T-helper 2 cell treated with Interferon-gamma antibody and Interleukin-4, amounts not matched to agents 100 ng/mL and 5 ng/mL, for 36 hours (primary cell): ENCODE data around the gene DLX6. TPM values are rescaled to one million over a fixed set of nuclear protein-coding genes. Genes with fewer than 3 reads are reported as not detected.

Experiments used
- intact Hi-C: fragments of 100-400 bp; cut with micrococcal nuclease; formaldehyde crosslinking; loops from one replicate; pipeline ENCODE4 v1.15.1; 2023
- total RNA-seq: library from RNA; stranded (reverse); gene quantifications from 2 replicates; pipeline ENCODE4 v1.2.3, GENCODE V29; 2022

Gene DLX6
- total RNA-seq = not detected in 2 replicates

DNA sequence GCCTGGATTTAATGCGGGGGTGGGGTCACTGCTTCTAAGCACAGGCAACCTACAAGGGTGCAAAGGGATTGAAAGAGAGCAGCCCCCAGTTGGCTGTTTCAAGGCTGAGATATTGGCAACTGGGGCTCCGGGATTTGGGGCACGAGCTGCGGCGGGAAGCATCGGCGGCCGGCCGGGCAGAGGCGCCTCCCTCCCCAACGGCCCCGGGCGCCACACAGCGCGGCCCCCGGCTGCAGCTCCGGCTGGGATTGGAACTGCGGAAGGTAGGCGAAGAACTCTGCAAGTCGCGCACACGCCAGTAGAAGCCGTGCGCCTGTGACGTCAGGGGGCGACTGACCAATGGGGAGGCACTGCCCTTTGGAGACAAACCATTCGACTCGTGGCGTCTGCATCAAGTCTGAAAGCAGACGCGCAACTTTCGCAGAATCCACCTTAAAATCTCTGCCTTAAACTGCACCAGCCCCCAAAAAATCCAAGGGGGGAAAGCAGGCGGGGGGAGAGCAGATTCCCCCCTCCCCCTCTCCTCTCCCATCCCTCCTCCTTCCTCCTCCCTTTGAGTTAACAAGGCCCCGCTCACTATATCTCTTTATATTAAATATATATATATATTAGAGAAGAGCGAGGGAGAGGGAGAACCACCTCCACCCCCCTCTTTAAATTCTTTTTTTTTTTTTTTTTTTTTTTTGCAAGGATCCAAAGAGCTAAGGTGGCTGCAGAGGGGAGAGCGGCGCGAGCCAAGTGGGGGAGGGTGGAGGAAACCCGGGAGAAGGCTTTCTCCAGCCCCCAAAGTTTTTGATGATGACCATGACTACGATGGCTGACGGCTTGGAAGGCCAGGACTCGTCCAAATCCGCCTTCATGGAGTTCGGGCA lies at the start of gene DLX6:
Gene DLX6, plus strand, starts transcription at position 371 of the 872 bp plus-strand sequence. Its CDS starts 425 bp downstream, at position 796.
- intact Hi-C loops = loop anchor here (1.0 kb wide), 1 partner anchor 18 kb away; no protein-coding TSS in a partner anchor

DNA sequence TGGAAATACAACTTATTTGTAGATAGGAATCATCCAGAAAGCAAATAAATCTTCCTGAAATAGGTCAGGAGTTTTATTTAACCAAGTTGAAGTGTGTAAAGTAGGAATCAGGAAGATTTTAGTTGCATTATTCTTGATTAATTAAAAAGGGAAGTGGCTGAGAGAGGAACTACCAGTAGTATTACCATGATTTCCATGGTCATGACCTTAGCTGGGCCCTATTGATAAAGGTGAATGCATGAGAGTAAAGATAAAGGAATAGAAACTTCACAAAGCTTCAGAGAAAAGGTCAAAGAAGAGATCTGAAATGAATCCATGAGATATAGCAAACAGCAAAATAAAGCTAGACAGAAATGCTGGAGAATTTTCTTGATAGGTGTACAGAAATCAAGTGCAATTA lies 46.2 kb upstream of the DLX6 start:
- intact Hi-C loops = no loop called here

DNA sequence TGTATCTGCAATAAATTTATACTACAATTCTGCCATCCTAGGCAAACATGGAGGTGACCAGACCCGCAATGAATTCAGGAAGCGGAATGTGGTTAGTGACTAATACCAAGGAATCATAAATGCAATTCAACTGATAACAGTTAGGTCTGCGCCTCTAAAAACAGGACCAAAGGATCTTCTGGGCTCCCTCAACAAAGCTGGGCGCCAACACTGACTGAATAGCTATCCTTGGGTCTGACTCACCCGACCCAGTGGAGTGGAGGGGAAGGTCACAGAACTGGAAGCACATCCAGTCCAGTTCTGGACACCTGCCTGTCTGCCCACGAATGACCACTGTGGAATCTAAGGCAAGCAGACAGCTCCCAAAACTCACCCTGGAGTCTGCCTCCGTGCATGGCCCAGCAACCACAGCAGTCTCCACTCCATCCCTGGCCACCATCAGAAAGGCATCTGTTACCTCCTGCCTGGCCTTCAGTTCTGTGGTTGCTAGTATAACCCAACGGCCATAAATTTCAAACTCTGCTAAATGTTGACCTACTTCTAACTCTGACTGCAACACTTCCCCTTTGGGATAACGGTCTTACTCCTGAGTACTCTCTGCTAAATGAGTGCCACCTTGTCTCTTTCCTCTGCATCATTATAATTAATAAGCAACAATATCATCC lies 43.0 kb upstream of the DLX6 start:
- intact Hi-C loops = no loop called here

DNA sequence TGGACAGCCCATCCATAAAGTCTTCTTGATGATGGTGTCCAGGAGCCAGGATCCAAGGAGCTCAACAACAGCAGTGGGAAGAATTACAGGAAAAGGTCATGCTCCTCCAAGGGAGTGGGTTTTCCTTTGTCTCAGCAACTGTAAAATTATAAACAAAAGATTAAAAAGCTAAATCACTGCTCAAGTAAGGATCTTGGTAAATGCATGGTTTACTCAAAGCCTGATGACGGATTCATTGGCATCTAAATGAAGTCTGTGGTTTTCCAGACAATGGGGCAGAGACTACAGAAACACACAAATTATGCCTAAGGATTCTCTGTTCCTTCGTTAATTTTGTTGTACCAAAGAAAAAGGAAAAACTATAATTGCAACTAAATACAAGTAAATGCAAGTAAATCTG lies 36.4 kb upstream of the DLX6 start:
- intact Hi-C loops = no loop called here

DNA sequence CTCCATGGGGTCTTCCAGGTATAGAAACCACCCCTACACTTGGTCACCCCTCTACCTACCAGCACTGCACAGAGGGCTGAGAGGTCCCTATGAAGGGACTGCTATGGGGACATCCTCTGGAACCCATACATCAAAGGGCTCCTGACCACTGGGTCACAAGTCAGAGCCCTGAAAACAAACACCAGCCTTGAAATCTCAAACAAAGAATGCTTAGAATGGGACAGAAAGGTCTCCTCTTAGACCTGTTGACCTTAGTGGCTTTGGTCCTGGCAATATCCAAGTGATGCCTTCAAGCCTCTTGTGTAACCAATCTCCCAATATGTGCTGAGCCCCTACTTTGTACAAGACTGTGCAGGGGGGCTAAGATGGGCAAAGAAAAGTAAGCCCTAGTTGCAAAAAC lies 34.6 kb upstream of the DLX6 start:
- intact Hi-C loops = no loop called here

DNA sequence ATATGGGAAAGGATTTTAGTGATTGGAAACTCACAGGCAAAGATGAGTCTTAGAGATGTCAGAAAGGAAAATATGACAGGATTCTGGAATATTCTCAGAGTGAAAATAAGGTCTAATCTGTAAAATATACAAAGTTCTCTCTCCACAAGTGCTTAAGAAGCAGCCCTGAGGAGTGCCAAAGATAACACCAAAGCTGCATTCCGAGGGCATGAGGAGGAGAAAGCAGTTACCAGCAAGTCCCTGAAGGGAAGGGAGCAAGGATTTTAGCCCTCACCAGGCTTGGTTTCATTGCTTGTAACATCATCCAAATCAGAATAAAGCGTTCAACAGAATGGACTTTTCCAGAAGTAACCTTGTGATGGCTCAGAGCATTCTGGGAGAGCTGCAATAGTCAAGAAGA lies 31.4 kb upstream of the DLX6 start:
- intact Hi-C loops = no loop called here

DNA sequence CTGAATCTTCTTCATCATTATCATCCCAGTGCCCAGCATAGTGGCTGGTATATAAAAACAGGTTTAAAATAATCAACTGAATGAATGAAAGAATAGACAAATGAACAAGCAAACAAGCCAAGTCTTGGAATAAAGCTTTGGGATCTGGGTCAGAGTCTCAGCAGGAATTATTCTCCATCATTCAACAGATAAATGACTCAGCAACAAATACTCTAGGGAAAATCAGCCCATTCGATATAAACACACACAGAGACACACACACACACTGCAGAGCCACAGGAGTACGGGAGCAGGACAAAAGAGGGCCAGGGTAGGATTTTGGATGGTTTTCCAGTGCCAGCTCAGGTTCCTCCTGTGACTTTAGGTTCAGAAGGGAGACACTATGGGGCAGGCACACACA lies 29.2 kb upstream of the DLX6 start:
- intact Hi-C loops = no loop called here

DNA sequence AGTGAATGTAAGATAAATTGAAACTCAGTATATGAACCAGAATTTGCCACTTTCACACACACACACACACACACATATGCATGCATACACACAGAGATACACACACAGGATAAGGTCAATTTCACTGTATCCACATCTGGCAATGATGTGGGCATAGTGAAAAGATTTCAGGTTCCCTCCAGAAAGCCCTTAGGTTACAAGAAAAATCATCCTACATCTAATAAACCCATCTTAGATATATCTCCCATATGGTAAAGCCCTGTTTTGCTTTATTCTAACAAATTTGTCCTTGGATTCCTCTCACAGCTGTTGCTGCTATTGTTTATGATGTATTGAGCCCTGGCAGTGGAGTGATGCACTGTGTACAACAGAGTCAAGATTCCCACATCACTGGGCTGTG lies 27.9 kb upstream of the DLX6 start:
- intact Hi-C loops = no loop called here

DNA sequence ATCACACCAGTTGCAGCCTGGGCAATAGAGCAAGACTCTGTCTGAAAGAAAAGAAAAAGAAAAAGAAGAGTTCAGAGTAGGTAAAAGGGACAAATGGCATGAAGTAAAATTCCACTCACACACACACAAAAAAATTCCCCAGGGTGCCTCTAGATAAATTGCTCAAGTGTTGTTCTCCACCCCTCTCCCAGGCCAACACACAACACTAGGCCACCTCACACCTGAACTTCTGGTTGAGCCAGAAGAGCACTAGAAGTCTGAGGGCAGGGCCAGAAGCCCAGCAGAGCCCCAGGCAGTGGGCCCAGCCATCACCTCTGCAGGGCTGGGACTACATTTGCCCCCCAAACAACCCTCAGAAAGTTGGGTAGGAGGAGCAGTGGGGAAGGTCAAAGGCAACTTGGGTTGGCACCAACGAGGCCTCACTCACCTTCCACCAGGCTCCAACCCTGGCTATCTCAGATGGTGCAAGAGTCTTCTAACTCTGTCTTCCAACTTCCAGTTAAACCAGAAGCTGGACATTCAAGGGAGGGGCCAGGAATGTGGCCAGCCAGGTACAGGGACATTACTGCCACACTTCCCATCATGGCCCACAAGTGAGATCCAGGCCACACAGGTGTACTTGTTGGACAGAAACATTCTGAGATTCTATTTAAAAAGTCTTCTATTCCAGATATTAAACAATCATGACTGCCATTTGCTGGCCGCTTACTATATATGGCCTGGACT lies 25.6 kb upstream of the DLX6 start:
- intact Hi-C loops = no loop called here

DNA sequence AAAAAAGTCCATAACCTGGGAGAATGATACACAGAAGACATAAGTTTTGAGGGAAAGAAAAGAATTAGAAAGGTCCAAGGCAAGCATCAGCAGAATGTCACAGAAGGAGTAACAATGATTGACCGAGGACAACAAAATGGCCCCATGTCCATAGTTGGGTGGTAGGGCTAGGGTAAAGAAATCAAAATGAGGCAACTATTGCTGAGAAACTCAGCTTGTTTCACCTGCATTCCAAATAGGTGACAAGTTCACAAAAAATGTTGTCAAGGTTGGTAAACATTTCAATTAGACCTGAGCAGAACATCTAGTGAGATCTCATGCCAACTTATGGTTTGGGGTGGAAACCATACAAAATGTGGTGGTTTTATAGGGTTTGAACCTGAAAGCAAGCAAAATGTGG lies 22.8 kb upstream of the DLX6 start:
- intact Hi-C loops = no loop called here

DNA sequence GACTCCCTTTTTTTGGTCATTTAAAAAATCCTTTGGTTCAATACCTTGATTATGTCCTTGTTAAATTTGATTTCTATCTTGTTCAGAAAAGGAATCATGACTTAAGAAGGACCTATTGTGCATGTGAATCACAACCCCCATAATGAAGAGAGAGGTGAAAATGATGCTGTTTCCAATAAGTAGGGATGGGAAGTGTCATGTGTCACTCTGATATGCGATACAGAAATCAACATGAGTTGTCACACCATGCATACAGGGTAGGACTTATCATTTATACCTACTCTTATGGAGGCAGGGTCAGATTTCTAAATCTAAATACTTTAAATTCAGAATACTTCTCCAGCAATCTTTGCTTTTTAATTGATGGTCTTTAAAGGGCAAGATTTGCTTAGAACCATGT lies 19.4 kb upstream of the DLX6 start:
- intact Hi-C loops = no loop called here

DNA sequence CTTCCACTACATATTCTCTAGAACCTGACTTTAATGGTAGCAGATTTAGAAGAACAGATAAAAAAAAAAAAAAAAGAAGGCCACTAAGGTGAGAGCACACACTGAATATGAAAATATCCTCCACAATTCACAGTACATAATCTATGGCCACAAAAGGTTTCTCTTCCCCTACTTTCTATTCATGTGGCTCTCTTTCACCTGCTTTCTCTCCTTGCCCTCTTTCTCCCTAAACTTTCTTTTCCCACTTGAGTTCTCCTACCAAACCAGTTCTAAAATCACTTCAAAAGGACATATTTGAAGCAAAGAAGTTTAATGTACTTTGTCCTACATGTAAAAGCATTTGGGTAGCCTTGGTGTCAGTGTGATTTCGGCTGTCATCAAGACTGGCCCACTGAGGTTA lies 18.5 kb upstream of the DLX6 start:
- intact Hi-C loops = no loop called here

DNA sequence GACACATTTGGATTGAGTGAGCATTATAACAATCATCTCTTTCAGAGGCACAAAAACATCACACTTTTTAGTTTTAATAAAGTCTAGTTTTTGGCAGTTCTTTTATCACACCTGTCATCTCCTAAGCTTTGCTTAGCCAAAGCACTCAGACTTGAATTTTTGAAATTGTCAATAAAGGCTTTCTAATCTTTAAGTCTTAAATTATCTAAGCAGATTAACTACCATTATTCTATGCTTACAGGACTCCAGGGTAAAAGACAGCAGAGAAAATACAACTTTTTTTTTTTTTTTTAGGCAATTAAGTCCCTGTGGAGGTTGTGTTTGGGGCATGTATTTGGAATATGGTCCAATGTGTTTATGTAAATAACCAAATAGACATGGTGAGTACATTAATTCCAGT lies 17.6 kb upstream of the DLX6 start:
- intact Hi-C loops = no loop called here

DNA sequence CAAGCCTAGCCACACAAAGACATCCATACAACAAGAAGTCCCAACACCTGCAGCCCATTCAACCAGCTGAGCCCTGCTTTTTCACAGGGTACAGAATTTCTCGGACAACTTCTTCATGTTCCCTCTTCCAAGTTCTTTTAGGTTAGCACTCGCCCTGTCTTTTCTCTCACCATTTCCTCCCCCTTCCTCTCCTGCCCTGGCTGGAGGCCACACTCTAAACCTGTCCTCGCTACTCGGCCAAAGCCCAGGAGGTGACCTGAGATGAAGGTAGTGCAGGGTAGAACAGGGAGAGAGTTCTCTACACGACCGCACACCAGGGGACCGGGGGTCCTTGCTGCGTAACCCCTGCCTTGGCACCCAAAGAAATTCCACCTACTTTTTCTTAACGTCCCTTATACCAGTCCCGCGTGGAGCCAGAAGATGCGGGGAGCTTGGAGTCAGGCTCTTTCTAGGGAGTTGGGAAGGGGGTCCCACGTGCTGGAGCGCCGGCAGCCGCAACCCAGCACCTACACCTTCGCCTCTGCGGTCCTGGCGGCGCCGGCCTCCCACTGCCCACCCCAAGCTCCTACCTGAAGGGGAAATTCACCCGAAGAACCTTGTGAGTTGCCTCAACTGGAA lies 16.0 kb upstream of the DLX6 start:
- intact Hi-C loops = no loop called here

DNA sequence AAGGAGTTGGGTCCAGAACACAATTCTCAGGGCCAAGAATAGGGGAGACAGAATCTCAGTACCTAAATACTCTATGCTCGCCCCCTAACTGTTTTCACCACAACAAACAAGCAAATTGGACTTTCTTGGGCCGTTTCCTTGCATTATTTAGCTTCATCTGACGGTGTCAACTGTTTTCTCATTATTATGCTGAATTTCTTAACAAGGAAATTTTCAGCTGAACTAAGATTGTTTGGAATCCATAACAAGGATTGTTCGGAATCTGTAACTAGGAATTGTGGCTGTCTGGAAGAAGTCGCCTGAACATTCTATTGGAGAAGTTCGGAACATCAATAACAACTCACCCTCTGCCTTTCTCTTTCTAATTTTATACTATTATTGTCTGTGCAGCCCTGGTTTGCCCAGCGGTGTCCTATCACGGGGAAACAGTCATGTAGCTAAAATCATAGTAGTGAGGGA lies 15.5 kb upstream of the DLX6 start:
- intact Hi-C loops = loop anchor here (5.0 to 10.0 kb wide), 2 partner anchors 37 to 745 kb away; partner anchors contain the start of gene TAC1

DNA sequence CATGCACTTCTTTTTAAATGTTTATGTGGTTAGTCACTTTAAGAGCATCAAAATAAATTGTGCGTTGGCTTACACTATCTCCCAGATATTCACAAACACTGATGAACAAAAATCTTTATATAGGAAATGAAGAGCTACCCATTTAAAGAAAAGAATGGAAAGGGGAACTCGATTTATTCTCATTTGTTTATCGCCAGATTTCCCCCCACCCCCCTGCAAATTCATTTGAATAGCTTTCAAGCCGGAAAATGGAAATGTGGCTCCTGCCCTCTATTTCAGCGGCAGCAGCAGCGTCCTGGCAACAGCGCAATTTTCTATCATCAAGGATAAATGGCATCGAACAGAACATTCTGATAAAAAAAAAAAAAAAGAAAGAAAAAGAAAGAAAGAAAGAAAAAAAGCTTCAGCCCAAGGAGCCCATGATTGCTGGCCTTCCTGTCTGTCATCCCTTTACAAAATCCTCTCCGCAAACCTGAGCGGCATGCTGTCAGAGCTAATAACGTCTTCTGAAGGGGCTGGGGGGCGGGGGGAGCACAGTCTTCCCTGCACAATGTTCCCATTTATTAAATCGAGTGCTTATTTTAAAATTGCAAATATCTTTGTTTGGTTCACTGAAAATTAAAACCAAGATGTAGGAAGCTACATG lies 13.7 kb upstream of the DLX6 start:
- intact Hi-C loops = loop anchor here (5.0 to 10.0 kb wide), 2 partner anchors 36 to 743 kb away; partner anchors contain the start of gene TAC1

DNA sequence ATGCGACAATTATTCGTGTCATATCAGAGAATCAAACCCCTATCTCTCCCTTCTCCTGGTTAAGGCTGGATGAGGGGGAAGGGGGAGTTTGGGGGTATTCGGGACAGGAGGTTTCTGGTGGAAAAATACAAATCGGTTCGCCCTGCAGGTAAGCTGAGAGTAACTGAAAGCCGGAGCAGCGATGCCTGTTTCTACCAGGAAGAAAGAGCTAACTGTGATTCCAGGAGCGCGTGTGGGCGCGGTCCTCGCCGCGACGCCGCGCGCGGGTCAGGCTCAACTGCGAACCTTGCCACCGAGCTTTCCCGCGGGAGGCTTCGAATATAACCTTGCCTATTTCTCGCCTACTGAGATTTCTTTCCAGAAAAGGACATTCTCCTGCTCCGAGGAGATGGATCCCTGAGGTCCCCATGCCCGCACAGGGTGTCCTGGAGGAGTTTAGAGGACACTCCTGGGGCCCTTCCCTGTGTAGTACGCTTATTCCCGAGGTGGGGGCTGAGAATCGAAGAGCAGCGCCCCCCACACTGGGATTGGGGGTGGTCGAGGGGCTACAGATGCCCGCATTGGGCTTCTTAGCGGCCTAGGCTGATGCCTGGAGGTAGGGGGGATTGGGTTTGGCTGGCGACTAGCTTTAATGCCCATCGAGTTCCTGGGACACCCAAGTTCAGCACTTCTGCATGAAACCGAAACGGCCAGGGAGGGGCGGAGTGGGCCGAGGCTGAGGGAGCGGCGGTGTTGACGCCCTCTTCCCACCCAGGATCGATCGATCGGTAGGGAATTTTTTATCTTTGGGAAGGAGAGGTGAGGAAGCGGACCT lies 13.0 kb upstream of the DLX6 start:
- intact Hi-C loops = loop anchor here (5.0 to 10.0 kb wide), 2 partner anchors 35 to 742 kb away; partner anchors contain the start of gene TAC1

DNA sequence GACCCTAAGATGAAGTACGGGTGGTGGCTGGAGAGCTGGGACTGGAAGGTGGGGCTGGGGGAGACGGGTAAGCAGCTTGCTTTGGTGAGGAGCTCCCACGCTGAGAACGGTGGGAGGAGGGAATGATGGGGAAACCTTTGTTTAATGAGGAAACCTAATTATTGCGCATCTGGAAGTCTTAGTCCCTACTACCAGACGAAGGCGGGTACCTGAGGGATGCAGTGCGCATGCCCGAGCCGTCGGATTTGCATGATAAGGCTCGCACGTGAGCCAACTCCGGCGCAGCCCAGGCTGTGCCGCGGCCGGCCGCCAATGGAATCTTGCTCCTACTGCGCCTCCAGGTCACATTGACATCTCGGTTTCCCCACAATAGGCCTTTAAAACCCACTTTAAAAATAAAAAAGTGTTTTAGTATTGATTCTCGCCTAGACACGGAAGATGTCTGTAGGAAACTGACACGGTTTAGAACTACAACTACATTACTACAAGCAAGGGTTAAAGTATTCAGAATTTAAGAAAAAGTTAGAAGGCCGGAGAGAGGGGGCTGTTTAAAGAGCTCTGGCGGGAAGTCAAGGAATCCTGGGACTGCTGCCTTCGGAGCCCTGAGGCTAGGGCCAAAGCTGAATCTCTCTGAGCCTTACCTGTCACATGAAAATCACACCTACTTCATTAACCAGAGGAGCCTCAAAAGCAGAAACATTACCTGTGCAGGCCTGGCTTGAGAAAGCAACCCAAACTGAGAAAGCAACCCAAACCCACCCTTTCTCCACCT lies 12.1 kb upstream of the DLX6 start:
- intact Hi-C loops = loop anchor here (5.0 to 10.0 kb wide), 2 partner anchors 34 to 742 kb away; partner anchors contain the start of gene TAC1

DNA sequence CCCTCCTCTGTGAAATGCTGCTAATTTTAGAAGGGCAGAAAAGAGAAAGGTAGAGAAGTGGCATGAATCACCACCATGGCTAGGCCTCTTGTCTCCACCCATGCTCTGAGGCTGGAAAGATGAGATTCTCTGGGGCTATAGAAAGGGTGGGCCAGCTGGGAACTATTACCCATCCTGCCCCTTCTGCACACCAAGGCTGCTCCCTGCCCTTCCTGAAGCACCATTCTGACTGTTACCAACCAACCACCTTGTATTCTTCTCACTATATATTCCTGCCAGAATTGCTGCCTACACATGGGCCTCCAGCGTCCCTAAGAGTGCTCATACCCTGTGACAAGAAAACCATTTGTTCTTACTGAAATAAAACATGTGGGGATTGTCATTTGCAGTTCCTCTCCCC lies 11.4 kb upstream of the DLX6 start:
- intact Hi-C loops = loop anchor here (5.0 to 10.0 kb wide), 2 partner anchors 33 to 741 kb away; partner anchors contain the start of gene TAC1
